Vagina (tissue), 2 donors: ENCODE results near the gene PAPSS2.

Experiments used
- POLR2A ChIP-seq, 2 donors: fragments of 450-650 bp; IDR thresholded peaks; one replicate each; pipeline ENCODE4 v1.6.1; 2017; ENCODE audit warnings: antibody characterized with exemption in 2 of 2, mild to moderate bottlenecking in 2 of 2, moderate library complexity in 2 of 2
- TF ChIP-seq, protein P1 (sequence below), 3 experiments: fragments of 450-650 bp in 2 of 3; fragments of 200-600 bp in 1 of 3; sonication (generic) in 1 of 3; IDR thresholded peaks; one replicate each; pipeline ENCODE4 v1.5.1; 2017 to 2019; ENCODE audit warnings: antibody characterized with exemption in 3 of 3, mild to moderate bottlenecking in 2 of 3, moderate library complexity in 2 of 3

- TF ChIP-seq POLR2A (IDR thresholded peaks at IDR 0.05): no peak
- TF ChIP-seq, protein P1, sequence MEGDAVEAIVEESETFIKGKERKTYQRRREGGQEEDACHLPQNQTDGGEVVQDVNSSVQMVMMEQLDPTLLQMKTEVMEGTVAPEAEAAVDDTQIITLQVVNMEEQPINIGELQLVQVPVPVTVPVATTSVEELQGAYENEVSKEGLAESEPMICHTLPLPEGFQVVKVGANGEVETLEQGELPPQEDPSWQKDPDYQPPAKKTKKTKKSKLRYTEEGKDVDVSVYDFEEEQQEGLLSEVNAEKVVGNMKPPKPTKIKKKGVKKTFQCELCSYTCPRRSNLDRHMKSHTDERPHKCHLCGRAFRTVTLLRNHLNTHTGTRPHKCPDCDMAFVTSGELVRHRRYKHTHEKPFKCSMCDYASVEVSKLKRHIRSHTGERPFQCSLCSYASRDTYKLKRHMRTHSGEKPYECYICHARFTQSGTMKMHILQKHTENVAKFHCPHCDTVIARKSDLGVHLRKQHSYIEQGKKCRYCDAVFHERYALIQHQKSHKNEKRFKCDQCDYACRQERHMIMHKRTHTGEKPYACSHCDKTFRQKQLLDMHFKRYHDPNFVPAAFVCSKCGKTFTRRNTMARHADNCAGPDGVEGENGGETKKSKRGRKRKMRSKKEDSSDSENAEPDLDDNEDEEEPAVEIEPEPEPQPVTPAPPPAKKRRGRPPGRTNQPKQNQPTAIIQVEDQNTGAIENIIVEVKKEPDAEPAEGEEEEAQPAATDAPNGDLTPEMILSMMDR (IDR thresholded peaks at IDR 0.05): no peak
Observed at GRCh38 chr10:87675396-87676376, 16.0 kb downstream of the PAPSS2 start.
